VCaP (cell line): ENCODE results near the gene ZNF487.
"Not testable (repeated sequence)": the region's sequence is repeated elsewhere in the genome, so short reads cannot be mapped to it uniquely, and the experiment has no call there.

Experiments
- H3K27ac ChIP-seq: fragments of 450-650 bp; 2 replicates; pipeline ENCODE4 v1.5.1; 2017
- TF ChIP-seq, protein P1 (sequence below): fragments of 450-650 bp; conservative IDR thresholded peaks from 2 replicates; pipeline ENCODE4 v1.5.1; 2017; ENCODE audit warnings: mild to moderate bottlenecking, moderate library complexity

ZNF487 gene

DNA sequence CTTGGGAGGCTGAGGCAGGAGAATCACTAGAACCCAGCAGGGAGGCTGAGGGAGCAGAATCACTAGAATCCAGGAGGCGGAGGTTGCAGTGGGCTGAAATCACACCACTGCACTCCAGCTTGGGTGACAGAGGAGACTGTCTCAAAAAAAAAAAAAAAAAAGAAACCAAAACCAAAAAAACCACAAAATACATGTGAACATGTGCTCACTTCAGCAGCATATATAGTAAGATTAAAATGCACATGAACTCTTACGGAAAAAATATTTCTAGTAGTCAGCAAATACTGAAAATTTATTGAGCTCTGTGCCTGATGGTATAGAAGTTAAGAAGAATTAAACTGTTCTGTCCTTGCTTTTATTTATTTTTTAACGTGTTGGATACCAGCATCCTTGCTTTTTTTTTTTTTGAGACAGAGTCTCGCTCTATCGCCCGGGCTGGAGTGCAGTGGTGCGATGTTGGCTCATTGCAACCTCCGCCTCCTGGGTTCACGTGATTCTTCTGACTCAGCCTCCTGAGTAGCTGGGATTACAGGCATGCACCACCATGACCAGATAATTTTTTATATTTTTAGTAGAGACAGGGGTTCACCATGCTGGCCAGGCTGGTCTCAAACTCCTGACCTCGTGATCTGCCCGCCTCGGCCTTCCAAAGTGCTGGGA is 9.6 kb upstream of the ZNF487 start:
- H3K27ac ChIP-seq = no peak overlapping the region
- TF ChIP-seq, protein P1, sequence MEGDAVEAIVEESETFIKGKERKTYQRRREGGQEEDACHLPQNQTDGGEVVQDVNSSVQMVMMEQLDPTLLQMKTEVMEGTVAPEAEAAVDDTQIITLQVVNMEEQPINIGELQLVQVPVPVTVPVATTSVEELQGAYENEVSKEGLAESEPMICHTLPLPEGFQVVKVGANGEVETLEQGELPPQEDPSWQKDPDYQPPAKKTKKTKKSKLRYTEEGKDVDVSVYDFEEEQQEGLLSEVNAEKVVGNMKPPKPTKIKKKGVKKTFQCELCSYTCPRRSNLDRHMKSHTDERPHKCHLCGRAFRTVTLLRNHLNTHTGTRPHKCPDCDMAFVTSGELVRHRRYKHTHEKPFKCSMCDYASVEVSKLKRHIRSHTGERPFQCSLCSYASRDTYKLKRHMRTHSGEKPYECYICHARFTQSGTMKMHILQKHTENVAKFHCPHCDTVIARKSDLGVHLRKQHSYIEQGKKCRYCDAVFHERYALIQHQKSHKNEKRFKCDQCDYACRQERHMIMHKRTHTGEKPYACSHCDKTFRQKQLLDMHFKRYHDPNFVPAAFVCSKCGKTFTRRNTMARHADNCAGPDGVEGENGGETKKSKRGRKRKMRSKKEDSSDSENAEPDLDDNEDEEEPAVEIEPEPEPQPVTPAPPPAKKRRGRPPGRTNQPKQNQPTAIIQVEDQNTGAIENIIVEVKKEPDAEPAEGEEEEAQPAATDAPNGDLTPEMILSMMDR = no peak

DNA sequence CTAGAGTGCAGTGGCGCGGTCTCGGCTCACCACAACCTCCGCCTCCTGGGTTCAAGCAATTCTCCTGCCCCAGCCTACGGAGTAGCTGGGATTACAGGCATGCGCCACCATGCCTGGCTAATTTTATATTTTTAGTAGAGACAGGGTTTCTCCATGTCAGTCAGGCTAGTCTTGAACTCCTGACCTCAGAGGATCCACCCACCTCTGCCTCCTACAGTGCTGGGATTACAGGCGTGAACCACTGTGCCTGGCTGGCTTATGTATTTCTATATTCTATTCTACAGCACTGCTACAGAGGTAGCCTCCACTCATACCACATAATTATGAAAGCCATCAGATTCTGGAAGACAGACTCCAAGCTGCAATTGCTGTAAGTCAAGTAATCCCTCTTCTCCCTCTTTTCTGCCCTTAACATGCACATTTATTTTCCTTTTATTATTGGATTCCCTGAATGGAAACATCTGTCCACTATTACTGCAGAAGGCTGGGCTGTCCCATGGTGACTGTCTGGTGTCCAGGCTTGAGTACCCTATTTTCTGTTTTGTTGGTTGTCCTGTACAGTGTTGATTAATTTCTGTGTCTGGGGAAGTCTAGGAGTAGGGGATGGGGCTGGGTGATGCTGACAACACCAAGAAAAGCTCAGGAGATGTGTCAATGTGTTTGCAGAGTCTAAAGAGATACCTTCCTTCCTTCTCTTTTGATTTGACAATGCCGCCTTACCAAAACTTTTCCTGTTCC is 5.8 kb upstream of the ZNF487 start:
- H3K27ac ChIP-seq = no peak overlapping the region
- TF ChIP-seq, protein P1 = no peak

DNA sequence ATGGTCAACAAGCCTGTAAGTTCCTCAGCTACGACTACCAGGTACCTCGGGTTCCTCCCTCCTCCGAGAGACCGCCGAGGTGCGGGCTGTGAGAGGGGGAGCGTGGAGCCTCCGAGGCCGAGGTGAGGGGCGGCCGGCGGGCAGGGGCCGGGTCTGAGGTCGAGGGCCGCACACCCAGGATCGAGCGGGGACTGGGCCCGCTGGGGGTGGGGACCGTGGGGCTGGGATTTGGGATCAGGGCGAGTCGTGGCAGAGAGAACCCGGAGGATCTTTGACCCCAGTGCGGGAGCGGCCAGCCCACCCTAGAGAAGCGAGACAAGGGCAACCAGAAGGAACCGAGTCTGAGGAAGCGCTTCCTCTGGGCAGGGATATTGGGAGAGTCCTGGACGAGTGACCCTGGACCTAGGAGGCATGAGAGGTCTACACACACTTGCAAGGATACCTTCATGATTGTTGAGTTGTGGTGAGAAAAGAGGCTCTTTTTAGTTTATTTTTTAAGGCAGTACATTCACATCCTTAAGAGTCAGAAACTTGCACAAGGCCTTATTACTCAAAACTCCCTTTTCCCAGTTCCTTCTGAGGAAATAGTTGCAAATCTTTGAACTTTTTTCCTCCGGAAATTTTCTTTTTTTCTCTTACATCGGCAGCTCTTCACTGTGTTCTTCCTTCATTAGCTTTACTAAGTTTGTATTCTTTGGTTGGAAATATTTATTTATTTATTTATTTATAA is 395 bp downstream of the ZNF487 start:
- TF ChIP-seq, protein P1 = no peak
- H3K27ac ChIP-seq = peak overlapping the region; percentile 86

DNA sequence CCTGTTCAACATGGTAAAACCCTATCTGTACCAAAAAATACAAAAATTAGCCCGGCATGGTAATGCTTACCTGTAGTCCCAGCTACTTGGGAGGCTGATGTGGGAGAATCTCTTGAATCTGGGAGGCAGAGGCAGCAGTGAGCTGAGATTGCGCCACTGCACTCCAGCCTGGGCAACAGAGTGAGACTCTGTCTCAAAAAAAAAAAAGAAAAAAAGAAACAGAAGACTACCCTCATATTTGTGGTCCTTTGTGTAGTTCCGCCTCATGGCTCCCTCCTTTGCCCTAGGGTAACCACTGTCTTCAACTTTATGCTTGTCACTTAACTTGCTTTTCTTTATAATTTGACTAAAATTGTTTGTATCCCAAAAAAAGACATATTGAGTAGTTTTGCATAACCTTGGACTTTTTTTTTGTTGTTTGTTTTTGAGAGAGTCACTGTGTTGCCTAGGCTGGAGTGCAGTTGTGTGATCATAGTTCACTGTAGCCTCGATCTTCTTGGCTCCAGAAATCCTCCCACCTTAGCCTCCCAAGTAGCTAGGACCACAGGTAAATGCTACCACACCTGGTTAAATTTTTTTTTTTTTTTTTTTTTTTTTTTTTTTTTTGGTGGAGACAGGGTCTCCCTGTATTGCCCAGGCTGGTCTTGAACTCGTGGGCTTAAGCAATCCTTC is 3.7 kb downstream of the ZNF487 start:
- TF ChIP-seq, protein P1 = no peak
- no peak overlapping the region for H3K27ac ChIP-seq

DNA sequence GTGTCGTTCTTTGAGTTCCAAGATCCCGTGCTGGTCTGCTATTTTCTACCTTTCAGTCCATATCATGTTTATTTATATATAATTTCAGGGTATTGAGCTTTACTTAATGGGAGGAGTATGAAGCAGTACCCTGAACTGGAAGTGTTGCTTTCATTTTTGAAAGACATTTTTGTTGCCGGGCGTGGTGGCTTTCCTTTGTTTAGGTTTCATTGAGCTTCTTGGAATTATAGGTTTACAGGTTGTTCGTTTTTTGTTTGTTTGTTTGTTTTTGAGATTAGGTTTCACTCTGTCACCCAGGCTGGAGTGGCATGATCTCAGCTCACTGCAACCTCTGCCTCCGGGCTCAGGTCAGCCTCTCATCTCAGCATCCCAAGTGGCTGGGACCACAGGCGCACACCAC is 7.4 kb downstream of the ZNF487 start:
- TF ChIP-seq, protein P1 = no peak
- H3K27ac ChIP-seq = no peak overlapping the region

DNA sequence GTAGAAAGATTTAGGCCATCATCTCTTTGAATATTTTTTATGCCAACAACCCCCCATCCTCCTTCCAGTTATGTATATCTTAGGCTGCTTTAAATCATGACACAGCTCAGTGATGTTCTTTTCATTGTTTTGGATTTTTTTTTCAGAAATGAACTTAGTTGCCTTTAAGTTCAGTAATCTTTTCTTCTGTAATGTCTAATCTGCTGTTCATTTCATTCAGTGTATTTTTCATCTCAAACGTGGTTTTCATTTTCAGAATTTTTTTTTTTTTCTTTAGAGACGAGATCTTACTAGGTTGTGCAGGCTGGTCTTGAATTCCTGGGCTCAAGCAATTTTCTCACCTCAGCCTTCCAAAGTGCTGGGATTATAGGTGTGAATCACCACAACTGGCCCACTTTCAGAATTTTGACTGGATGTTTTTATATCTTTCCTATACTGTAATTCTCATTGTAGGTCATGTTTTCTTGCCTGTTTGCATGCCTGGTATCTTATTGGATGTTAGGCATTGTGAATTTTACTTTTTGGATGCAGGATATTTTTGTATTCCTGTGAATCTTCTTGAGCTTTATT is 8.1 kb downstream of the ZNF487 start:
- H3K27ac ChIP-seq = no peak overlapping the region
- TF ChIP-seq, protein P1 = no peak

DNA sequence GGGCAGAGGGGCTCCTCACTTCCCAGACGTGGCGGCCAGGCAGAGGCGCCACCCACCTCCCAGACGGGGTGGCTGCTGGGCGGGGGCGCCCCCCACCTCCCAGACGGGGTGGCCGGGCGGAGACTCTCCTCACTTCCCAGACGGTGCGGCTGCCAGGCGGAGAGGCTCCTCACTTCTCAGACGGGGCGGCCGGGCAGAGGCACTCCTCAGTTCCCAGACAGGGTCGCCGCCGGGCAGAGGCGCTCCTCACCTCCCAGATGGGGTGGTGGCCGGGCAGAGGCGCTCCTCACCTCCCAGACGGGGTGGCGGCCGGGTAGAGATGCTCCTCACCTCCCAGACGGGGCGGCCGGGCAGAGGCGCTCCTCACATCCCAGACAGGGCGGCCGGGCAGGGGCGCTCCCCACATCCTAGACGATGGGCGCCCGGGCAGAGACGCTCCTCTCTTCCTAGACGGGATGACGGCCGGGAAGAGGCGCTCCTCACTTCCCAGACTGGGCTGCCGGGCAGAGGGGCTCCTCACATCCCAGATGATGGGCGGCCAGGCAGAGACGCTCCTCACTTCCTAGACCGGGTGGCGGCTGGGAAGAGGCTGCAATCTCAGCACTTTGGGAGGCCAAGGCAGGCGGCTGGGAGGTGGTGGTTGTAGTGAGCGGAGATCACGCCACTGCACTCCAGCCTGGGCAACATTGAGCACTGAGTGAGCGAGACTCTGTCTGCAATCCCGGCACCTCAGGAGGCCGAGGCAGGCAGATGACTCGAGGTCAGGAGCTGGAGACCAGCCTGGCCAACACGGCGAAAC is 9.5 kb downstream of the ZNF487 start:
- H3K27ac ChIP-seq = not testable (repeated sequence)
